CD14-positive monocyte (primary cell): ENCODE data around the gene TTLL10. TPM values are rescaled to one million over a fixed set of nuclear protein-coding genes. Genes with fewer than 3 reads are reported as not detected.

ENCODE experiments used
- DNase-seq, 3 donors: peaks; one replicate each; pipeline ENCODE4 v3.0.0-alpha.2; 2011 to 2022
- H2AFZ ChIP-seq: 2 replicates; pipeline ENCODE4 v1.6.0; 2012; ENCODE audit warnings: mild to moderate bottlenecking, low read depth, low read length, inconsistent platforms; ENCODE audit not compliant: insufficient read depth, poor library complexity, severe bottlenecking
- H3K27ac ChIP-seq, 2 donors: 1 replicate in 1 of 2; 2 replicates in 1 of 2; pipeline ENCODE4 v1.5.1; 2012 to 2013; ENCODE audit warnings: low read length in 2 of 2, control low read depth in 1 of 2, inconsistent platforms in 1 of 2, low read depth in 1 of 2, mild to moderate bottlenecking in 1 of 2
- H3K27me3 ChIP-seq, 2 donors: one replicate each; pipeline versions ENCODE4 v1.6.0 to v1.6.1; 2011 to 2013; ENCODE audit warnings: low read length in 2 of 2; ENCODE audit not compliant: control insufficient read depth in 2 of 2, insufficient read depth in 2 of 2
- H3K36me3 ChIP-seq, 2 donors: replicated peaks in 1 of 2; 1 replicate in 1 of 2; 2 replicates in 1 of 2; pipeline versions ENCODE4 v1.5.1 to v1.6.1; 2012 to 2013; ENCODE audit warnings: low read length in 2 of 2, control low read depth in 1 of 2, inconsistent platforms in 1 of 2, mild to moderate bottlenecking in 1 of 2; ENCODE audit not compliant: insufficient read depth in 2 of 2, control insufficient read depth in 1 of 2
- H3K4me1 ChIP-seq, 2 donors: 1 replicate in 1 of 2; 2 replicates in 1 of 2; pipeline versions ENCODE4 v1.5.1 to v1.6.1; 2012 to 2013; ENCODE audit warnings: low read length in 2 of 2, control low read depth in 1 of 2, inconsistent platforms in 1 of 2, mild to moderate bottlenecking in 1 of 2, moderate library complexity in 1 of 2; ENCODE audit not compliant: insufficient read depth in 2 of 2, control insufficient read depth in 1 of 2
- H3K4me2 ChIP-seq: replicated peaks from 2 replicates; pipeline ENCODE3; 2012; ENCODE audit warnings: low read length, moderate library complexity, mild to moderate bottlenecking; ENCODE audit not compliant: poor library complexity, severe bottlenecking; ENCODE audit errors: extremely low read depth
- H3K4me3 ChIP-seq, 3 experiments: fragments of 200-600 bp in 1 of 3; sonication (generic) in 1 of 3; replicated peaks in 1 of 3; 1 replicate in 2 of 3; 2 replicates in 1 of 3; pipeline ENCODE4 v1.5.1; 2011 to 2013; ENCODE audit warnings: low read length in 3 of 3, mild to moderate bottlenecking in 3 of 3, control low read depth in 2 of 3, low read depth in 2 of 3, inconsistent platforms in 1 of 3, moderate library complexity in 1 of 3
- H3K79me2 ChIP-seq: 2 replicates; pipeline ENCODE4 v1.6.0; 2012; ENCODE audit warnings: mild to moderate bottlenecking, control low read depth, inconsistent platforms, low read length, moderate library complexity; ENCODE audit not compliant: insufficient read depth
- H3K9ac ChIP-seq: 2 replicates; pipeline ENCODE4 v1.6.0; 2017; ENCODE audit warnings: low read length, mild to moderate bottlenecking; ENCODE audit not compliant: insufficient read depth, poor library complexity, severe bottlenecking
- H3K9me3 ChIP-seq, 2 donors: replicated peaks in 1 of 2; 1 replicate in 1 of 2; 2 replicates in 1 of 2; pipeline versions ENCODE4 v1.5.1 to v1.6.1; 2012 to 2013; ENCODE audit warnings: low read length in 2 of 2, control low read depth in 1 of 2; ENCODE audit not compliant: control insufficient read depth in 1 of 2, insufficient read depth in 1 of 2
- H4K20me1 ChIP-seq: 2 replicates; pipeline ENCODE4 v1.6.0; 2012; ENCODE audit warnings: mild to moderate bottlenecking, low read length, control low read depth, moderate library complexity; ENCODE audit not compliant: insufficient read depth
- H3K27ac Mint-ChIP-seq, 7 donors: one replicate each; pipeline ENCODE4 v1.8.0; 2020; ENCODE audit warnings: mild to moderate bottlenecking in 7 of 7, mixed read lengths in 7 of 7, moderate library complexity in 6 of 7, inconsistent platforms in 2 of 7
- H3K27me3 Mint-ChIP-seq, 3 donors: one replicate each; pipeline ENCODE4 v1.8.0; 2021 to 2022; ENCODE audit warnings: low read depth in 3 of 3, mild to moderate bottlenecking in 3 of 3, mixed read lengths in 3 of 3, moderate library complexity in 3 of 3, inconsistent platforms in 1 of 3
- H3K36me3 Mint-ChIP-seq, 2 donors: one replicate each; pipeline ENCODE4 v1.8.0; 2020; ENCODE audit warnings: mixed read lengths in 2 of 2, inconsistent platforms in 1 of 2, mild to moderate bottlenecking in 1 of 2
- H3K4me1 Mint-ChIP-seq: one replicate; pipeline ENCODE4 v1.8.0; 2020; ENCODE audit warnings: mild to moderate bottlenecking, mixed read lengths
- H3K4me3 Mint-ChIP-seq, 2 donors: one replicate each; pipeline ENCODE4 v1.8.0; 2020; ENCODE audit warnings: mild to moderate bottlenecking in 2 of 2, mixed read lengths in 2 of 2, moderate library complexity in 1 of 2
- H3K9me3 Mint-ChIP-seq, 7 donors: one replicate each; pipeline ENCODE4 v1.8.0; 2020 to 2022; ENCODE audit warnings: mixed read lengths in 7 of 7, mild to moderate bottlenecking in 6 of 7, moderate library complexity in 6 of 7, inconsistent platforms in 2 of 7
- WGBS: methylation state at CpG from one replicate; pipeline ENCODE4 v1.1.5; 2013; ENCODE audit warnings: missing lambda C conversion rate; ENCODE audit not compliant: insufficient coverage; 5-methylcytosine and 5-hydroxymethylcytosine counted together
- intact Hi-C, 2 donors: fragments of 100-400 bp; cut with micrococcal nuclease; formaldehyde crosslinking; loops; one replicate each; pipeline versions ENCODE4 v1.15.0 to v1.15.1; 2023
- polyA plus RNA-seq, 3 donors: library from polyadenylated mRNA; depleted of rRNA in 1 of 3; unstranded in 2 of 3; stranded (reverse) in 1 of 3; fragments of 300-500 nt in 2 of 3; fragments of >200 nt in 1 of 3; fragmentation: Illumina TruSeq in 2 of 3; gene quantifications; 1 replicate in 2 of 3; 2 replicates in 1 of 3; pipeline ENCODE4 v1.2.3, GENCODE V29; 2012 to 2021
- TF ChIP-seq, protein P1 (sequence below): fragments of 200-600 bp; IDR thresholded peaks from one replicate; pipeline ENCODE4 v1.8.0; 2022; ENCODE audit warnings: antibody characterized with exemption, mild to moderate bottlenecking

TTLL10 gene
- polyA plus RNA-seq, 3 donors: 0.06 TPM; not detected in 2

DNA sequence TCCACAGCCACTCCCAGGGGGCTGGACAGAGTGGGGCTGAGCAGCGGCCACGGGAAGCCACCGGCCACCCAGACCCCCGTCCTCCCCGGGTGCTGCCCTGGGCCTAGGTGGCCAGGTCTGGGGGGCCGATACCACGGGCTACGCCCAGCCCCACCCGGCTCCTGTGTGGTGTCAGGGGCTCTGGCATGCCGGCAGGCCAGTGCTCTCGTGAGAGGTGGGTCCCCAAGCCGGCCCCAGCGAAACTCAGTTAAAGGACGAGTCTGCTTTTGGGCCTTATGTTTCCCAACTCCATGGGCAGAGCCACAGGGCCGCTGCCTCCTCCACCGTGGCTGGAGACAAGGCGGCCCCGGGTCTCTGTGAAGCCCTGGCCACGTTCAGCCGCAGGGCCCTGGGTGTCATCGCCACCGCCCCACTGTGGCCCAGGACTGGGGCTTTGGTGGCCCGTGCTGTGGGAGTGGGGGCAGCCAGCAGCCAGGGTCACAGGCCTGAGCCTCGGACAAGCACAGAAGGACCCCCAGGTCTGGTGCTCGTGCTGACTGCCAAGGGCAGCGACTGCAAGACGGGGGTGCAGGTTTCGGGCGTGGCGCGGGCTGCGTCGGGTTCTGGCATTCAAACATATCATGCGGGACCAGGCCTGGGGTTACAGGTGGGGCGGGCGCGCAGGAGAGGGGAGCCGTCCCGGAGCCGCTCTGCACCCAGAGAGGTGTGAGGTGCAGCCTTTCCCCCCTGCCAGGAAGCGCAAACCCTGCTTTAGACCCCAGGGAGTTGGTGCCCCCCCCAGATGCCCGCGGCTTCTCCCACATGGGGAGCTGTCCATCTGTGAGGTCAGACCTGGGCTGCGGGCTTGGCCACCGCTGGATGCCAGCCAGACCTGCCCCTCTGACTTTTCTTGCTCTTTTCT, 45.9 kb upstream of the TTLL10 start:
- peaks cover 0 to 6% of the 10 kb centered on the region in 2 donors for H3K9me3 ChIP-seq
- H3K4me1 ChIP-seq: no peaks in the 10 kb centered on the region
- no peak overlapping the region for H2AFZ ChIP-seq
- H3K4me2 ChIP-seq: no peak overlapping the region
- intact Hi-C loops: no loop called here
- H3K27ac ChIP-seq: no peak overlapping the region
- H3K4me3 ChIP-seq: no peak overlapping the region
- Mint-ChIP-seq H3K4me3 (no peak overlapping the region), H3K36me3 (peaks cover 0 to 4% of the 10 kb centered on the region in 2 donors), H3K4me1 (no peaks in the 10 kb centered on the region), H3K27ac (no peak overlapping the region), H3K9me3 (peaks cover 2 to 13% (median 7%) of the 10 kb centered on the region in 7 donors), H3K27me3 (peaks cover 4 to 17% (median 6%) of the 10 kb centered on the region in 3 donors)
- H4K20me1 ChIP-seq: no peaks in the 10 kb centered on the region
- no peak for DNase-seq
- H3K79me2 ChIP-seq: no peaks in the 10 kb centered on the region
- H3K9ac ChIP-seq: no peak overlapping the region
- H3K36me3 ChIP-seq: no peaks in the 10 kb centered on the region
- TF ChIP-seq, protein P1, sequence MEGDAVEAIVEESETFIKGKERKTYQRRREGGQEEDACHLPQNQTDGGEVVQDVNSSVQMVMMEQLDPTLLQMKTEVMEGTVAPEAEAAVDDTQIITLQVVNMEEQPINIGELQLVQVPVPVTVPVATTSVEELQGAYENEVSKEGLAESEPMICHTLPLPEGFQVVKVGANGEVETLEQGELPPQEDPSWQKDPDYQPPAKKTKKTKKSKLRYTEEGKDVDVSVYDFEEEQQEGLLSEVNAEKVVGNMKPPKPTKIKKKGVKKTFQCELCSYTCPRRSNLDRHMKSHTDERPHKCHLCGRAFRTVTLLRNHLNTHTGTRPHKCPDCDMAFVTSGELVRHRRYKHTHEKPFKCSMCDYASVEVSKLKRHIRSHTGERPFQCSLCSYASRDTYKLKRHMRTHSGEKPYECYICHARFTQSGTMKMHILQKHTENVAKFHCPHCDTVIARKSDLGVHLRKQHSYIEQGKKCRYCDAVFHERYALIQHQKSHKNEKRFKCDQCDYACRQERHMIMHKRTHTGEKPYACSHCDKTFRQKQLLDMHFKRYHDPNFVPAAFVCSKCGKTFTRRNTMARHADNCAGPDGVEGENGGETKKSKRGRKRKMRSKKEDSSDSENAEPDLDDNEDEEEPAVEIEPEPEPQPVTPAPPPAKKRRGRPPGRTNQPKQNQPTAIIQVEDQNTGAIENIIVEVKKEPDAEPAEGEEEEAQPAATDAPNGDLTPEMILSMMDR: no peak
- H3K27me3 ChIP-seq: no peaks in the 10 kb centered on the region
- 96% methylated on average over 38 of the region's 45 CpGs for WGBS

DNA sequence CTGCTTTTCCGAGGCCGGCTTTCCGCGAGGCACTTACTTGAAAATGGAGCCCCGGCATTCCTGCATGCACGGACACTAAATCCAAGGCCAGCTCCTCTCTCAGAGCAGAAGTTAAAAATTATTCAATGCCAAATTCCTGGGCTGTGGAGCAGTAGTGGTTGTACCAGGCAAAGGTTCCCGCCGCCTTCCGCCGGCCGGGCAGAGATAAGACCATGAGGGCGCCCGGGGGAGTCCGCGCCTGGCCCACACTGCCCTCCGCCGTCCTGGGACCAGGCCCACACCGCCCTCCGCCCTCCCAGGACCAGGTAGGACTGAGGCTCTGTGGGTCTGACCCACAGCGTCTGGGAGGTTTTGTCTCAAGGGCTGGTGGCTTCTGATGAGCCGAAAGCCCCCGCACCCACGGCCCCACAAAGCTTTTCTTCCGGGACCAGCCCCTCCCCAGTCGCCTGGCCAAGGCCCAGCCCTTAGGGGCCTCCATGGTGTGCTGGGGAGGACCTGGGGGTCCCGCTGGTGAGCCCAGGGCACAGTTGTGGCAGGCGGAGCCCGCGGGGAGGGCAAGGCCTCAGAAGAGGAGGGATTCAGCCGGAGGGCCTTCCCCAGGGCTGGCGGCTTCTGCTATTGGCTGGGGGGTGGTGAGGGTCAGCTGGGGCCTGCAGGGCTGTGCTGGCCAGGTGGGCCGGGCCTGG, 45.1 kb upstream of the TTLL10 start:
- no peak overlapping the region for H2AFZ ChIP-seq
- H3K27me3 ChIP-seq: no peaks in the 10 kb centered on the region
- H3K4me1 Mint-ChIP-seq: no peaks in the 10 kb centered on the region
- H3K4me2 ChIP-seq: no peak overlapping the region
- no peaks in the 10 kb centered on the region for H3K79me2 ChIP-seq
- no peak for DNase-seq
- intact Hi-C loops: no loop called here
- no peaks in the 10 kb centered on the region for H3K4me1 ChIP-seq
- H3K9me3 Mint-ChIP-seq: peaks cover under 1 to 13% (median 4%) of the 10 kb centered on the region in 7 donors
- no peak overlapping the region for H3K4me3 Mint-ChIP-seq
- no peak overlapping the region for H3K27ac ChIP-seq
- H3K36me3 Mint-ChIP-seq: peaks cover 0 to 4% of the 10 kb centered on the region in 2 donors
- peaks cover 3 to 9% (median 4%) of the 10 kb centered on the region in 3 donors for H3K27me3 Mint-ChIP-seq
- no peak overlapping the region for H3K4me3 ChIP-seq
- TF ChIP-seq, protein P1: no peak
- H3K27ac Mint-ChIP-seq: no peak overlapping the region
- no peaks in the 10 kb centered on the region for H4K20me1 ChIP-seq
- H3K9me3 ChIP-seq: peaks cover 0 to 6% of the 10 kb centered on the region in 2 donors
- no peak overlapping the region for H3K9ac ChIP-seq
- H3K36me3 ChIP-seq: no peaks in the 10 kb centered on the region
- 93% methylated on average over 26 of the region's 32 CpGs for WGBS
